MCF 10A (cell line): Measurements from ENCODE around the gene ZNF215. TPM values are rescaled to one million over a fixed set of nuclear protein-coding genes. Genes with fewer than 3 reads are reported as not detected.

Source experiments
- BruUV-seq: library from RNA; stranded (reverse); fragments of 400-500 nt; replicated peaks from 2 replicates; lab custom pipeline; 2021; lab: Mats Ljungman, UMichigan
- CTCF ChIA-PET: fragments of 300-600 bp; sonication (Branson Sonifier 250); formaldehyde crosslinking; extraction: SDS; loops from one replicate; lab custom pipeline; 2021; ENCODE audit warnings: antibody characterized with exemption, inconsistent platforms; lab: Yijun Ruan, JAX
- POLR2A ChIA-PET: fragments of 300-600, 350-650 bp; sonication (Branson Sonifier 250); formaldehyde crosslinking; extraction: SDS; loops from one replicate; lab custom pipeline; 2020; ENCODE audit warnings: antibody characterized with exemption, inconsistent platforms; lab: Yijun Ruan, JAX
- DNase-seq: peaks from one replicate; pipeline ENCODE4 v3.0.0-alpha.2; 2018; ENCODE audit not compliant: unreplicated experiment
- H3K27ac Mint-ChIP-seq: one replicate; pipeline ENCODE4 v1.8.0; 2022; ENCODE audit warnings: mild to moderate bottlenecking, low read depth, mixed read lengths; ENCODE audit not compliant: unreplicated experiment
- H3K27me3 Mint-ChIP-seq: one replicate; pipeline ENCODE4 v1.8.0; 2022; ENCODE audit warnings: mixed read lengths; ENCODE audit not compliant: insufficient read depth, unreplicated experiment
- H3K36me3 Mint-ChIP-seq: one replicate; pipeline ENCODE4 v1.8.0; 2022; ENCODE audit warnings: mild to moderate bottlenecking, moderate library complexity, mixed read lengths; ENCODE audit not compliant: insufficient read depth, unreplicated experiment
- H3K4me1 Mint-ChIP-seq: one replicate; pipeline ENCODE4 v1.8.0; 2022; ENCODE audit warnings: mixed read lengths; ENCODE audit not compliant: insufficient read depth, unreplicated experiment
- H3K4me3 Mint-ChIP-seq: one replicate; pipeline ENCODE4 v1.8.0; 2022; ENCODE audit warnings: mild to moderate bottlenecking, moderate library complexity, mixed read lengths; ENCODE audit not compliant: unreplicated experiment
- H3K9me3 Mint-ChIP-seq: one replicate; pipeline ENCODE4 v1.8.0; 2022; ENCODE audit warnings: mixed read lengths; ENCODE audit not compliant: unreplicated experiment
- CTCF ChIP-seq: fragments of 200-600 bp; IDR thresholded peaks from one replicate; pipeline ENCODE4 v1.8.0; 2022; ENCODE audit warnings: antibody characterized with exemption, mild to moderate bottlenecking; ENCODE audit not compliant: unreplicated experiment
- intact Hi-C: fragments of 100-400 bp; cut with micrococcal nuclease; formaldehyde crosslinking; loops from 2 replicates; pipeline ENCODE4 v1.14.1; 2022
- total RNA-seq: library from RNA; stranded (reverse); gene quantifications from 2 replicates; pipeline ENCODE4 v1.2.3, GENCODE V29; 2022

ZNF215 gene
- total RNA-seq, 1 experiment from 2014 or later: 11.1 TPM

DNA sequence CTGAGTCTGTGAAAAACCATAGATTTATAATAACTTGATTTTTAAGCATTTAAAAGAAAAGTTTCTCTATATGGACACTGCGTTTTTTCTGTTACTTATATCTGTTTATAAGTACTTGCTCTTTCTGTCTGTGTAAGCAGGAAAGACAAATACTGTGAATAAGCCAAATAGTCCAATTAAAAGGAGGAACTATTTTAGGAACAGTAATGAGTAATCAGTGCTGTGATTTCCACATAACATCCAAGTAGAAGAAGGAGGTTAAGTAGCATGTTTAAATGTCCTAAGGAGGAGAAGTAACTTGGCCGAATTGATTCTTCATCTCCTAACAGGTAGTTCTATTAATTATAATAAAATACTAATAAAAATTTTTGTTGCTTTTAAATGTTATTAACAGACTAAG is 53.1 kb downstream of the ZNF215 start:
- H3K9me3 Mint-ChIP-seq: no peaks in the 10 kb centered on the region
- no peak overlapping the region for H3K4me3 Mint-ChIP-seq
- H3K4me1 Mint-ChIP-seq: no peaks in the 10 kb centered on the region
- intact Hi-C loops: no loop called here
- no peak overlapping the region for H3K27ac Mint-ChIP-seq
- no TSS peak for BruUV-seq
- TF ChIP-seq CTCF: no peak
- ChIA-PET POLR2A (no interaction called here), CTCF (interaction anchor here (0.7 to 1.0 kb wide), 2 partner anchors 167 to 242 kb away, joined by 3 to 4 read pairs; no protein-coding TSS in a partner anchor)
- no peak for DNase-seq
- no peaks in the 10 kb centered on the region for H3K36me3 Mint-ChIP-seq
- H3K27me3 Mint-ChIP-seq: no peaks in the 10 kb centered on the region

DNA sequence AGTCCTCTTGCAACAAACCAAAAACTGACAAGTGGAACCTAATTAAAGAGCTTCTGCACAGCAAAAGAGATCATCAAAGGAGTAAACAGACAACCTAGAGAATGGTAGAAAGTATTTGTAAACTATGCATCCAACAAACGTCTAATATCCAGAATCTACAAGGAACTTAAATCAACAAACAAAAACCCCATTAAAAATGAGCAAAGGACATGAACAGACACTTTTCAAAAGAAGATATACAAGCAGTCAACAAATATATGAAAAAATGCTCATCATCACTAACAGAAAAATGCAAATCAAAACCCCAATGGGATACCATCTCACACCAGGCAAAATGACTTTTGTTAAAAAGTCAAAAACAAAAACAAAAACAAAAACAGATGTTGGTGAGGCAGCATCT is 60.3 kb downstream of the ZNF215 start:
- no peak for DNase-seq
- H3K9me3 Mint-ChIP-seq: no peaks in the 10 kb centered on the region
- POLR2A ChIA-PET: interaction anchor here (0.6 kb wide), 1 partner anchor 43 kb away, joined by 5 read pairs; no protein-coding TSS in a partner anchor
- no peak overlapping the region for H3K27ac Mint-ChIP-seq
- H3K4me3 Mint-ChIP-seq: no peak overlapping the region
- H3K4me1 Mint-ChIP-seq: no peaks in the 10 kb centered on the region
- H3K27me3 Mint-ChIP-seq: no peaks in the 10 kb centered on the region
- intact Hi-C loops: no loop called here
- H3K36me3 Mint-ChIP-seq: no peaks in the 10 kb centered on the region
- CTCF ChIA-PET: interaction anchor here (0.7 kb wide), 1 partner anchor 32 kb away, joined by 3 read pairs; no protein-coding TSS in a partner anchor
- no TSS peak for BruUV-seq
- TF ChIP-seq CTCF: no peak

GRCh38 chr11:6988506-6988905 is 62.3 kb downstream of the ZNF215 start:
- peaks cover 10% of the 10 kb centered on the region for H3K4me1 Mint-ChIP-seq
- H3K9me3 Mint-ChIP-seq: no peaks in the 10 kb centered on the region
- H3K27ac Mint-ChIP-seq: no peak overlapping the region
- DNase-seq: no peak
- no peaks in the 10 kb centered on the region for H3K27me3 Mint-ChIP-seq
- H3K4me3 Mint-ChIP-seq: no peak overlapping the region
- BruUV-seq: no TSS peak
- H3K36me3 Mint-ChIP-seq: no peaks in the 10 kb centered on the region
- CTCF ChIA-PET: no interaction called here
- POLR2A ChIA-PET: no interaction called here
- TF ChIP-seq CTCF: no peak
- intact Hi-C loops: no loop called here

GRCh38 chr11:6991227-6991626 is 65.0 kb downstream of the ZNF215 start:
- H3K4me1 Mint-ChIP-seq: peaks cover 10% of the 10 kb centered on the region
- peak overlapping the region; percentile 18 for H3K27ac Mint-ChIP-seq
- no peaks in the 10 kb centered on the region for H3K27me3 Mint-ChIP-seq
- ChIA-PET CTCF (interaction anchor here (0.6 to 1.8 kb wide), 6 partner anchors 48 to 704 kb away, joined by 3 to 8 read pairs (median 4); no protein-coding TSS in a partner anchor), POLR2A (no interaction called here)
- no peaks in the 10 kb centered on the region for H3K9me3 Mint-ChIP-seq
- DNase-seq: no peak
- intact Hi-C loops: no loop called here
- H3K4me3 Mint-ChIP-seq: no peak overlapping the region
- BruUV-seq: no TSS peak
- H3K36me3 Mint-ChIP-seq: no peaks in the 10 kb centered on the region
- TF ChIP-seq CTCF: no peak
